ENCODE measurements around the gene SLC15A4. TPM values are rescaled to one million over a fixed set of nuclear protein-coding genes. Genes with fewer than 3 reads are reported as not detected.

SLC15A4 gene
- total and polyA plus RNA-seq, 4 donors = 11.7 to 42.4 (median 31.9) TPM

GRCh38 chr12:128861226-128862016 is 37.7 kb upstream of the SLC15A4 start:
- Histone ChIP-seq H3K4me1 (ENCODE audit: control insufficient read depth in 5 of 5, insufficient read depth in 5 of 5, low read length in 5 of 5) (no peaks in the 10 kb centered on the region), H3K27me3 (ENCODE audit: control insufficient read depth in 3 of 3, insufficient read depth in 3 of 3, low read length in 2 of 3) (no peaks in the 10 kb centered on the region), H3K36me3 (ENCODE audit: control insufficient read depth in 4 of 4, insufficient read depth in 4 of 4, low read length in 4 of 4) (no peaks in the 10 kb centered on the region), H3K4me3 (no peak overlapping the region), H3K27ac (ENCODE audit: low read depth in 1 of 2, low read length in 1 of 2) (no peak overlapping the region), H3K9me3 (ENCODE audit: control insufficient read depth in 4 of 4, insufficient read depth in 3 of 4, low read length in 3 of 4) (peaks cover 0 to 1% (median 0%) of the 10 kb centered on the region in 4 donors), H3K9ac (ENCODE audit: insufficient read depth in 1 of 2, low read length in 2 of 2) (no peak overlapping the region)
- ATAC-seq (ENCODE audit: insufficient read depth, low FRiP score) (no peak), DNase-seq (no peak)
- TF ChIP-seq CTCF (IDR thresholded peaks at IDR 0.05; ENCODE audit: control extremely low read depth, extremely low read depth) = no peak
- WGBS, 2 donors = 69 to 80% methylated on average over 15 of the region's 15 CpGs

- 84 to 85% methylated on average over 9 of the region's 9 CpGs for WGBS, 2 donors
- DNase-seq = no peak
- H3K36me3 ChIP-seq (ENCODE audit: control insufficient read depth in 4 of 4, insufficient read depth in 4 of 4, low read length in 4 of 4) = no peaks in the 10 kb centered on the region
- H3K4me3 ChIP-seq = no peak overlapping the region
- H3K9ac ChIP-seq (ENCODE audit: insufficient read depth in 1 of 2, low read length in 2 of 2) = no peak overlapping the region
- ATAC-seq (ENCODE audit: insufficient read depth, low FRiP score) = no peak
- H3K27me3 ChIP-seq (ENCODE audit: control insufficient read depth in 3 of 3, insufficient read depth in 3 of 3, low read length in 2 of 3) = peaks cover 0 to 5% (median 5%) of the 10 kb centered on the region in 3 donors
- no peaks in the 10 kb centered on the region for H3K4me1 ChIP-seq (ENCODE audit: control insufficient read depth in 5 of 5, insufficient read depth in 5 of 5, low read length in 5 of 5)
- H3K27ac ChIP-seq (ENCODE audit: low read depth in 1 of 2, low read length in 1 of 2) = no peak overlapping the region
- peaks cover 0 to 1% (median 0%) of the 10 kb centered on the region in 4 donors for H3K9me3 ChIP-seq (ENCODE audit: control insufficient read depth in 4 of 4, insufficient read depth in 3 of 4, low read length in 3 of 4)
- no peak for TF ChIP-seq CTCF (IDR thresholded peaks at IDR 0.05; ENCODE audit: control extremely low read depth, extremely low read depth)
Observed at GRCh38 chr12:128859311-128859710, 35.6 kb upstream of the SLC15A4 start.

DNA sequence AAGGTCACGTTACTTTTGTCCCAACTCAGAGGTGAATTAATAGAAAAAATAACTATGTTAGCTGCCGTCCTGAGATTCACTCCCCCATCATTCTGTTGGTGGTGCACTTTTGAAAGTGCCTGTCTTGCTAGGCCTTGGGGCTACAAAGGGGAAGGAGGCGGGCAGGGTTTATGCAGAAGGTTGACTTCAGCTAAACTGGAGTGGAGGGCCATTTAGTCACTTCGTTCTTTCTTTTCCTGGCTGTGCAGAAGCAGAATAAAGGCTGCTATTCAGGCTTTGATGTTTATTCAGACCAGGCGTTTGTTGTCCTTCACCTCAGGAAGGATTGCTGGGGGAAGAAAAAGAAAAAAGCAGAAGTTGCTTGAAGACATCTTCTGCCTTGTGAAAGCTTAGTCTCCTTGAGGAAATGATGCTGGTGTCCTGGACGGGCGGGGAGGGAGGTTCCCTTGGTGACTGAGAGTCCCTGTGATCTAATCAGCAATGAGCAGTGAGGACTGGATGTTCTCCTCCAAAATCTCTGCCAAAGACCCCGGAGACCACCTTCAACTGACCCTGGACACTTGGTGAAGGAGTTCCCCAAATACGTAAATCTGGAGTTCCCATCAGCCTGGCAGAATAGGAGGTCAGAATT is 33.5 kb upstream of the SLC15A4 start:
- WGBS, 2 donors = 40 to 60% methylated on average over 9 of the region's 9 CpGs
- H3K4me3 ChIP-seq = no peak overlapping the region
- H3K27ac ChIP-seq (ENCODE audit: low read depth in 1 of 2, low read length in 1 of 2) = no peak overlapping the region
- H3K9me3 ChIP-seq (ENCODE audit: control insufficient read depth in 4 of 4, insufficient read depth in 3 of 4, low read length in 3 of 4) = peaks cover 0 to 6% (median 0%) of the 10 kb centered on the region in 4 donors
- DNase-seq (no peak), ATAC-seq (ENCODE audit: insufficient read depth, low FRiP score) (no peak)
- H3K36me3 ChIP-seq (ENCODE audit: control insufficient read depth in 4 of 4, insufficient read depth in 4 of 4, low read length in 4 of 4) = no peaks in the 10 kb centered on the region
- H3K27me3 ChIP-seq (ENCODE audit: control insufficient read depth in 3 of 3, insufficient read depth in 3 of 3, low read length in 2 of 3) = peaks cover 6 to 14% (median 10%) of the 10 kb centered on the region in 3 donors
- peaks cover 0 to 3% (median 0%) of the 10 kb centered on the region in 5 donors for H3K4me1 ChIP-seq (ENCODE audit: control insufficient read depth in 5 of 5, insufficient read depth in 5 of 5, low read length in 5 of 5)
- no peak overlapping the region for H3K9ac ChIP-seq (ENCODE audit: insufficient read depth in 1 of 2, low read length in 2 of 2)
- no peak for TF ChIP-seq CTCF (IDR thresholded peaks at IDR 0.05; ENCODE audit: control extremely low read depth, extremely low read depth)

Data from lung (tissue), 12 donors.